GM18499 (cell line): ENCODE results near the gene CADM4.
"Not testable (repeated sequence)": the region's sequence is repeated elsewhere in the genome, so short reads cannot be mapped to it uniquely, and the experiment has no call there.

ENCODE experiments used
- ATAC-seq: cut with Tn5 transposase; IDR thresholded peaks from one replicate; pipeline ENCODE4 v1.9.1; 2021; ENCODE audit warnings: moderate number of reproducible peaks; ENCODE audit not compliant: insufficient read depth, unreplicated experiment

The CADM4 gene

DNA sequence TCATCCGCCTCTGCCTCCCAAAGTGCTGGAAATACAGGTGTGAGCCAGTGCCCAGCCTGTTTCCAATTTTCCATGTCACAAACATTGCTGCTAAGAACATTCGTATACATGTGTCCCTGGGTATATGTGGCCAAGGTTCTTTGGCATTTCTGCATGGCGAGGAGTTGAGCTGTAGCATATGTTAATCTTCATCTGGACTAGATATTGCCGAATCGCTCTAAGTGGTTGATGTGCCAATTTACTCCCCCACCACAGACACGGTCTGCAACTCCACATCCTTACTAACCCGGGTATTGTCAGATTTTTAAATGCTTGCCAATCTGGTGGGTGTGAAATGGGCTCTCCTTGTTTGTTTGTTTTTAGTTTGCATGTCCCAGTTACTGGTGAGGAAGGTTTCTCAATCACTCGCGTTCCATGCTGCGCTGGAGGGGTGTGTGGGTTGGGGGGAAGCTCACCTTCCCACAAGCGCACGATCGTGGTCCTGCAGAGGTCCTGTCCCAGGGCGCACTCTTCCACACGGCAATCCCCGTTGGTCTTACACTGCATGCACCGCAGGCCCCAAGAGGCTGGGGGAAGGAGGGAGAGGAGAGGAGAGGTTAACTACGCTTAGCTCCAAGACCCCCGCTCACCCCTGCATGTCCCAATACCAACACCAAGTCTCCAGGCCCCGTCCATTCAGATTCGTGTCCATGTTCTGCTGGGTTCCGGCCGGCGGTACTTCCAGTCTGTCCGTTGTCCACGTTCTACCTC, 27.7 kb upstream of the CADM4 start:
- no peak for ATAC-seq

DNA sequence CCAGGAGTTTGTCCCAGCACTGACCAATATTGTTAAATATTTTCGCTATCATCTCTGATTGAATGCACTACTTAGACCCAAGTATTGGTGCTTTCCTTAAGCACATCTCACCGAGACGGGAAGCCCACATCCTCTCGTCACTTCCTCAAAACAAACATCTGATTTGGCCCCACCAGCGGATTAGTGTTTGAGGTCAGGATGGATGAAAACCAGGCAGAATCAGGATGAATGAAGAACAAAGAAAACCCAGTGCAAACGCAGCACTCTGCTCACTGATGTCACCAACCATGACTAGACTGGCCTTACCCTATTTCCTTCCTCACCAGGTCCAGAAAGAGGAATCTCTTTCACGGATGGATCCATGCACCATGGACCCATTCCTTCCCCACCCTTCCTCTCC, 24.4 kb upstream of the CADM4 start:
- no peak for ATAC-seq

DNA sequence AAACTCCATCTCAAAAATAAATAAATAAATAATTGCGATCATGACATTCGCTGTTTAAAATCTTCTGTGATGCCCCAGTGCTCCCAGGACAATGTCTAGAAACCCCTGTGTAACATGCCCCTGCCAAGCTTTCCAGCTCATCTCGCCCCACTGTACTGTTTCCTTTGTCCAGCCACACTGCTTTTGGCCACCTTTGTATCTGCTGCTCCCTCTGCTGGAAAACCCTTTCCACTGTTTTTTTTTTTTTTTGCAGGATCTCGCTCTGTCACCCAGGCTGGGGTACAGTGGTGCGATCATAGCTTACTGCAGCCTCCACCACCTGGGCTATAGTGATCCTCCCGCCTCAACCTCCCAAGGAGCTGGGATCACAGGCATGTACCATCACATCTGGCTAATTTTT, 22.8 kb upstream of the CADM4 start:
- ATAC-seq: no peak

DNA sequence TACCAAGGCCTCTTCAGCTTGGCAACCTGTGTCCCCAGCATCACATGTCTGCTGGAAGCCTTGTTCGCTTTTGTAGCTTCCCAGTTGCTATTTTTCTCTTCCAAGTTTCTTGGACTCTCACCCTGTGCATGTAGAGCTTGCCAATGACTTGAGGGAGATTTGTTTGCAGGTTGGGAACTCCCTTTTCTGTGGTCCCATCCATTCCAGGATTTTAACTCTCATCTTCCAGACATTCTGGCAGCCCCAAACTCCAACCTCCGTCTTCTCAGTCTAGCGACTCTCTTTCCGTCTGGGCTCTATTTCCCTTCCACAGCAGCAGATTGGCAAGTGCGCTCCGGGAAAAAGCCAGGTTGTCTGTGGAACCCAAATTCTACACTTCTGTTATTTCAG, 21.3 kb upstream of the CADM4 start:
- no peak for ATAC-seq

DNA sequence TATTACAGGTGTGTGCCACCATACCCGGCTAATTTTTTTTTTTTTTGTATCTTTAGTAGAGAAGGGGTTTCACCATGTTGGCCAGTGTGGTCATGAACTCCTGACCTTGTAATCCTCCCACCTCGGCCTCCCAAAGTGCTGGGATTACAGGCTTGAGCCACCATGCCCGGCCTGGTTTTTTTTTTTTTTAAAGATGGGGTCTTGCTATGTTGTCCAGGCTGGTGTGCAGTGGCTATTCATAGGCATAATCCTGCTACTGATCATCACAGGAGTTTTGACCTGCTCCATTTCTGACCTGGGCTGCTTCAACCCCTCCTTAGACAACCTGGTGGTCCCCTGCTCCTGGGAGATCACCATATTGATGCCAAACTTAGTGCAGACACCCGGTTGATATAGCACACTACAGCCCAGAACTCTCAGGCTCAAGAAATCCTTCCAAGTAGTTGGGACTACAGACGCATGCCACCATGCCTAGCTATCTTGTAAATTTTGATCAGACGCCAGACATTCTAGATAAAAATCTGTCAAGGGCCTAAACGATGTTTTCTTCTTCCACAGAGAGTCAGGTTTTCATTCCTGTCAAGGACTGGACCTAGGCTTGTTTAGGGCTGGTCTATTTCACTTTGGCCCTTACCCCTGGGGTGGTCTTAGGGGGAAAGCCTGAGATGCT, 20.8 kb upstream of the CADM4 start:
- ATAC-seq: no peak

DNA sequence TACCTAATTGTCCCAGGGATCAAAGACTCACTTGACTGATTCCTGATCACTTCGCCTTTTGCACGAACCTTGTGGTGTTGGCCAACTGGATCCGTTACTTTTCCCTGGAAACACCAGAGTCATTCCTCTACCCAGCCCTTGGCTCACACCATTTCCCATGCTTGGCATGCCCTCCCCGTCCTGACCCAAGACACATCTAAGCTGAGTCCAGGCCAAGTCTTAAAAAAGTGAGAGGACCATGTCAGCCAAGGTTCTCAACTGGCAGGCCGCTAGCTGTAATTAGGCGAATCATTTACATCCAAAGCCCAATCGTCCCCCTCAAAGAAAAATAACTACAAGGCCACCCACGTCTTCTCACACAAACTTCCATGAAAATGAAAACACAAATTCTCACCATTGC, 18.8 kb upstream of the CADM4 start:
- no peak for ATAC-seq

DNA sequence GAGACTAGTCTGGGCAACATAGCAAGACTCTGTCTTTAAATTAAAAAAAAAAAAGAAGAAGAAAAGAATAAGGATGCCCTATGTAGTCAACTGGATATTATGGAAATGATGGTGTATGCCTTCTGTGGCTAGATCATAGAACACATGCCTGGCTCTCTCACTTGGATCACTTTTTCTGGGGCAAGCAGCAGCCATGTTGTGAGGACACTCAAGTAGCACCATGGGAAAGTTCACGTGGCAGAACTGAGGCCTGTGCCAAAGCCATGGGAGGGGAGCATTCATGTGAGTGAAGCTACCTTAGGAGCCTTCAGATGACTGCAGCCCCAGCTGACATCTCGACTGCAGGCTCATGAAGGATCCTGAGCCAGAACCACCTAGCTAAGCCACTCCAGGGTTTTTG, 18.4 kb upstream of the CADM4 start:
- ATAC-seq: no peak

GRCh38 chr19:43656436-43656835, 16.8 kb upstream of the CADM4 start:
- no peak for ATAC-seq

DNA sequence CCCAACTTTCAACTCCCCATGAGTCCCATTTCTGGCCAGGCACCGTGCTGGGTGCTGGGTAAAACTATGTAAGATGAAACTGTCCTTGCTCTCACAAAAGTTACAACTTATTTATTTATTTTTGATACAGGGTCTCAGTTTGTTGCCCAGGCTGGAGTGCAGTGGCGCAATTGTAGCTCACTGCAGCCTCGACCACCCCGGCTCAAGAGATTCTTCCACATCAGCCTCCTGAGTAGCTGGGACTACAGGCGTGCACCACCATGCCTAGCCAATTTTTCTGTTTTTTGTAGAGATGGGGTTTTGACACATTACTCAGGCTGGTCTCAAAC, 12.9 kb upstream of the CADM4 start:
- no peak for ATAC-seq

DNA sequence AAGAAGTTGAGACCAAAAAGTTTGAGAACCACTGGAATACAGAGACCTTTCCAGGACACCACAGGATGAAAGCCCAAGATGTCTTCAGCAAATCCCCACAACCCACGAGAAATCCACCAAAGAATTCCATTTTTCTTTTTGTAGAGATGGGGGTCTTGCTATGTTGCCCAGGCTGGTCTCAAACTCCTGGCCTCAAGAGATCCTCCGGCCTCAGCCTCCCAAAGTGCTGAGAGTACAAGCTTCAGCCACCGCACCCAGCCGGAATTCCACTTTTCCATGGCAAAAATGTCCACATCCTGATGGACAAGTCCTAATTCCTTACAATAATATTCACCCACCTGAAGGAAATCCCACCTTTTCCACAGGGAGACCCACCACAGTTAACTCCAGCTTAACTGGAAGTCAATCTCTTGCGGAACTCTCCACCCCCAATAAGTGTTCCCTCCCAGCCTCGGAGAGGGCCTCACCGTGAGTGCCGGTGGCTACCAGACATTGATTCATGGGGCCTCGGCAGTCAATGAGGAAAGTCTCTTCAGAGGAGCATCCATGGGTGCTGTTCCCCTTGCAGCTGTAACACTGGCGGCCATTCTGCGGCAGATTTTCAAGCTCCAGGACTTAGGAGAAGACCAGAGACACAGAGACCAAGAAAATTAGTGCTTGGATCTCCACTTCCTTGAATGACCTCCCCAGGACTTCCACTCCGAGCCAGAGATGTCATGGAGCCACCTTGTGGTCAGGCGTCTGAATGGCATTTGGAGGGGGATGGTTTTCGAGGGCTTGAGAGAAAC, 12.3 kb upstream of the CADM4 start:
- no peak for ATAC-seq

GRCh38 chr19:43650276-43650675, 10.6 kb upstream of the CADM4 start:
- ATAC-seq: not testable (repeated sequence)

DNA sequence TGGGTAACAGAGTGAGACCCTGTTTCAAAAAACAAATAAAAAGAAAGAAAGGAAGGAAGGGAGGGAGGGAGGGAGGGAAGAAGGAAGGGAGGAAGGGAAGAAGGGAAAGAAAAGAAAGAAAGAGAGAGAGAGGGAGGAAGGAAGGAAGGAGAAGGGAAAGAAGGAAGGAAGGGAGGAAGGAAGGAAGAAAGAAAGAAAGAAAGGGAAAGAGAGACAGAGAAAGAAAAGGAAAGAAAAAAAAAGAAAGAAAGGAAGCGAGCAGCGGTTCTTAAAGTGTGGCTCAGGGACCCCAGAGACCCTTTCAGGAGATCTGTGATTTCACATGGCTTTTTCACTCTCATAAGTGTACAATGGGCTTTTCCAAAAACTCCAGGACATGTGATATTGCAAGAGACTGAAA, 9.9 kb upstream of the CADM4 start:
- no peak for ATAC-seq

DNA sequence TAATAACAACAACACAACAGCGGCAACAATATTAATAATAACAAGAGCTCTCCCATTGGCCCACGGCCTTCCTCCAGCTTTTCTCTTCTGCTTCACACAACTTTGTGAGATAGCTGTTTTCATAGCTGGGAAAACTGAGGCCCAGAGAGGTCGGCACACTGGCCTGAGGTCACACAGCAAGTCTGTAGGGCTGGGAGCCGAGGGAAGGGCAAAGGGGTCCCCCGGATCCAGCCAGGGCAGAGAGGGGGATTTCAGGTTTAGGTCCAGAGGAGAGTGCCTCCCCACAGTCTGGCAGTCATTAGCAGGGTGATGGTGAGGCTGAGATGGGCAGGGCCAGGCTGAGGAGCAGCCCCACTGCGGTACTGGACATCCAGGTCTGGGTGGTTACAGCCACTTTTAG, 9.0 kb upstream of the CADM4 start:
- no peak for ATAC-seq

- ATAC-seq: no peak
Measured at GRCh38 chr19:43644181-43644580, 4.5 kb upstream of the CADM4 start.

GRCh38 chr19:43643326-43643725, 3.7 kb upstream of the CADM4 start:
- ATAC-seq: no peak

GRCh38 chr19:43642531-43642930, 2.9 kb upstream of the CADM4 start:
- ATAC-seq: no peak

DNA sequence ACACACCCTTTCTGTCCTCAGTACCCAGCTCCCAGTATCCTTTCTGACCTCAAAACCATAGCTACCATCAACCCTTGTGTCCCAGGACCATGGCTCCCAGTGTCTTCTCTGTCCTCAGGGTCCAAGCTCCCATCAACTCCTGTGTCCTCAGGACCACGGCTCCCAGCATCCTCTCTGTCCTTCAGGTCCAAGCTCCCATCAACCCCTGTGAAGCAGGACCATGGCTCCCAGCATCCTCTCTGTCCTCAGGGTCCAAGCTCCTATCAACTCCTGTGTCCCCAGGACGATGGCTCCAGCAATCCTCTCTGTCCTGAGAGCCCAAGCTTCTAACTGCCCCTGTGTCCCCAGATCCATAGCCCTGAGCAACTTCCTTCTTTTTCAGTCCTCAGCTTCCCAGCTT, 1.7 kb upstream of the CADM4 start:
- ATAC-seq: no peak

DNA sequence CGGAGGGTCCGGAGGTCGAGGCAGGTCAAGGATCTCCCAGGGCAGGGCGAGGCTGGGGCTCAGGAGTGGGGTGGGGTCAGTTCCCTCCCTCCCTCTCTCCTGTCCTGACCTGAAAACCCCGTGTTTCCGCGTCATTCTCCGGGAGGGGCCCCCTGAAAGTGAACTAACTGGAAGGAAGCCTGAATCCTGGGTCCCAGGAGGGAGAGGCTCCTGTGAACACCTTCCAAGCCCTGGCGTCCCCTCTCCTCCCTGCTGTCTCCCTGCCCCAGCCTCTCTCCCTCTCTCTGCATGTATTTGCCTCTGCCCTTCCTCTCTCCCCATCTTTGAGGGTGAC, 741 bp upstream of the CADM4 start:
- no peak for ATAC-seq

DNA sequence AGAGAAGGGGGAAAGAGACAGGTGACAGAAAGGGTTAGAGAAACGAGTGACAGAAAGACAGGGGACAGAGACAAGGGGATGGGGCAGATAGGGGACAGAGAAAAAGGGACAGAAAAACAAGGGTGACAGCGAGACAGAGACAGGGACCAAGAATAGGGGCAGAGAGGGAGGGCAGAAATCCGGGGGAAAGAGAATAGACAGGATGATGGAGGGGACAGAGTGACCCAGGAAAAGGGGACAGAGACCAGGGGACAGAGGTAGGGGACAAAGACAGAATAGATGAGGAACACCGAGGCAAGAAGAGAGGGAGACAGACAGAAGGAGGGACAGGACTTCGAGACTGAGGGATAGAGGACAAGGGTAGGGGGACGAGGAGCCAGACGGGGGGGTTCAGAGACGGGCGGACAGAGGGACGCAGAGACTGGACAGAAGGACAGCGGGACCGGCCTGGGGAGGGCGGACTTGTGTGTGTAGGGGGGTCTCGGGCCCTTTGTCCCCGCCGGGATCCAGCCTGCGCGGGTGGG, 593 bp downstream of the CADM4 start:
- no peak for ATAC-seq

DNA sequence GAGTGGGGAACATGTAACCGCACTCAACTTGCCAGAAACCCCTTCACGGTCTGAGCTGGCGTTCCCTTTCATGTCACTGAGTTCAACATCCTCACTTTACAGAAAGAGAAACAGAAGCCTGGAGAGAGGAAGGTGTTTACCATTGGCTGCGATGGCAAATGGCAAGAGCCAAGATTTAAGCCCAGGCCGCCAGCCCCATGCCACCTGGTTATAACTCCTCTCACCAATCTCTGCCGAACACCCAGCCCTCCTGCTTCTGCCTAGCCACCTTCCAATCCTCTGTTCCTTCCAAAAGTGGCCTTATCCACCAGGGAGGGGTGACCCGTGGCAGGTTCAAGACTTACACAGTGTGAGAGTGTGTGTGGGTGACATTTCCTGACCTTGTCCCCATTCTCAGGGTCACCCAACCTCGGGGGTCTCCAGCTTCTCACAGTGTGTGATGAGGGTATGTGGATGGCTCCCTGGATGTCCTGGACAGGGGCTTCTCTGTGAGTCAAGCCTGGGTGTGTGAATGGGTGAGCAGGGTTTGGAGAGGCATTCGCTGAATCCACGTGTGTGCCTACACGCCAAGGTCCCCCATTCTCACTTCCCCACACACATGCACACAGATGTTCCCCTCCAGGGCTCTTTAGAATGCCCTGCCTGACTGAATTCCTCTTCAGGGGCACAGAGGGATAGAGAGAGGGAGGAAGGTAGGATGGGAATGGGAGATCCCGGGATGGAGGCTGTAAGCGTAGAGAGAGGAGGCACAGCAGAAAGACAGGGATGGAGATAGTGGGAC, 1.2 kb downstream of the CADM4 start:
- ATAC-seq: no peak
